ENCODE data around the gene FBXW8.

DNA sequence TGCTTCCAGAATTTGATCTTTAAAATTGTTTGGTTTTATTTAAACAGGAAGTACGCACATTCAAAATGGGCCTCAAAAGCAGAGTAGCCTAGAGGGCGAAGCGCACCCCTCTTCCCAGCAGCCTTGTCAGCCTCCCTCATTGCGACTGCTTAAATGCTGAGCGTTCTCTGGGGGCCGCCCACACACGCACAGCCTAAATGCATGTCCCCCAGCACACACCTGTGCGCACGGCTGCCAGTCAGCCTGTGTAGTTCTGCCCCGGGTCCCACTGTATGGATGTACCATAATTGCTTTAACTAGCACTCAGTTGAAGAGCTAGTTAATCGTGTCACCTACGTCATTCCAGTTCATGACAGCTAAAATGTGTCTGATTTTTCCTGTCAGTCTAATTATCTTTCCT, 109.1 kb downstream of the FBXW8 start:
- TF ChIP-seq SMAD4 (CRISPR knock-in tag; IDR thresholded peaks at IDR 0.05): no peak
- TF ChIP-seq SP1 (CRISPR knock-in tag; conservative IDR thresholded peaks at IDR 0.05): no peak
- no peak for TF ChIP-seq TCF7 (CRISPR knock-in tag; IDR thresholded peaks at IDR 0.05; ENCODE audit: low read depth)
- no peak for TF ChIP-seq ESRRA (CRISPR knock-in tag; IDR thresholded peaks at IDR 0.05; ENCODE audit: borderline replicate concordance)
- no peak for TF ChIP-seq TEAD4 (CRISPR knock-in tag; IDR thresholded peaks at IDR 0.05)
- TF ChIP-seq CTCF (IDR thresholded peaks at IDR 0.05): no peak
- TF ChIP-seq ETV6 (CRISPR knock-in tag; IDR thresholded peaks at IDR 0.05): no peak
- no peak for TF ChIP-seq GRHL2 (CRISPR knock-in tag; IDR thresholded peaks at IDR 0.05; ENCODE audit: insufficient replicate concordance, severe bottlenecking)
- TF ChIP-seq, protein P1, sequence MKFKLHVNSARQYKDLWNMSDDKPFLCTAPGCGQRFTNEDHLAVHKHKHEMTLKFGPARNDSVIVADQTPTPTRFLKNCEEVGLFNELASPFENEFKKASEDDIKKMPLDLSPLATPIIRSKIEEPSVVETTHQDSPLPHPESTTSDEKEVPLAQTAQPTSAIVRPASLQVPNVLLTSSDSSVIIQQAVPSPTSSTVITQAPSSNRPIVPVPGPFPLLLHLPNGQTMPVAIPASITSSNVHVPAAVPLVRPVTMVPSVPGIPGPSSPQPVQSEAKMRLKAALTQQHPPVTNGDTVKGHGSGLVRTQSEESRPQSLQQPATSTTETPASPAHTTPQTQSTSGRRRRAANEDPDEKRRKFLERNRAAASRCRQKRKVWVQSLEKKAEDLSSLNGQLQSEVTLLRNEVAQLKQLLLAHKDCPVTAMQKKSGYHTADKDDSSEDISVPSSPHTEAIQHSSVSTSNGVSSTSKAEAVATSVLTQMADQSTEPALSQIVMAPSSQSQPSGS (CRISPR knock-in tag; IDR thresholded peaks at IDR 0.05; ENCODE audit: borderline replicate concordance, low read depth): no peak
- TF ChIP-seq USF1 (CRISPR knock-in tag; IDR thresholded peaks at IDR 0.05): no peak

Data from WTC11 (cell line).